Thyroid gland (tissue), 4 donors: Measurements from ENCODE around the gene GCNA. TPM values are rescaled to one million over a fixed set of nuclear protein-coding genes. Genes with fewer than 3 reads are reported as not detected.

Experiments
- DNase-seq, 2 donors: peaks; one replicate each; pipeline ENCODE4 v3.0.0-alpha.2; 2019
- H3K27ac ChIP-seq, 3 donors: fragments of 200-600 bp; sonication (generic); 1 replicate in 2 of 3; 2 replicates in 1 of 3; pipeline ENCODE4 v1.5.1; 2016 to 2019; ENCODE audit warnings: mild to moderate bottlenecking in 1 of 3, moderate library complexity in 1 of 3
- H3K27me3 ChIP-seq: fragments of 200-600 bp; sonication (generic); one replicate; pipeline ENCODE4 v1.5.1; 2019
- H3K36me3 ChIP-seq, 2 donors: fragments of 200-600 bp; sonication (generic); one replicate each; pipeline ENCODE4 v1.5.1; 2016 to 2019
- H3K4me1 ChIP-seq, 2 donors: fragments of 200-600 bp; sonication (generic); one replicate each; pipeline ENCODE4 v1.5.1; 2017 to 2019
- H3K4me3 ChIP-seq, 3 donors: fragments of 200-600 bp; sonication (generic); replicated peaks in 1 of 3; 1 replicate in 2 of 3; 2 replicates in 1 of 3; pipeline ENCODE4 v1.5.1; 2016; ENCODE audit warnings: mild to moderate bottlenecking in 1 of 3
- H3K9me3 ChIP-seq: fragments of 200-600 bp; sonication (generic); one replicate; pipeline ENCODE4 v1.5.1; 2017
- POLR2A ChIP-seq, 2 donors: fragments of 450-650 bp; IDR thresholded peaks; one replicate each; pipeline ENCODE4 v1.6.1; 2017; ENCODE audit warnings: antibody characterized with exemption in 2 of 2, mild to moderate bottlenecking in 2 of 2, moderate library complexity in 1 of 2
- WGBS, 2 donors: methylation state at CpG; one replicate each; pipeline ENCODE4 v1.1.5; 2017; 5-methylcytosine and 5-hydroxymethylcytosine counted together
- intact Hi-C: fragments of 100-400 bp; cut with DNase I; formaldehyde crosslinking; loops from one replicate; pipeline ENCODE4 v1.15.1; 2023
- total RNA-seq, 4 donors: library from RNA; depleted of rRNA; stranded (reverse); fragments of >200 nt; gene quantifications; one replicate each; pipeline ENCODE4 v1.2.3, GENCODE V29; 2016
- TF ChIP-seq, protein P1 (sequence below), 6 experiments: fragments of 200-600 bp in 3 of 6; fragments of 450-650 bp in 3 of 6; sonication (generic) in 3 of 6; IDR thresholded peaks; one replicate each; pipeline ENCODE4 v1.5.1; 2016 to 2019; ENCODE audit warnings: antibody characterized with exemption in 6 of 6, mild to moderate bottlenecking in 2 of 6, inconsistent platforms in 1 of 6, moderate library complexity in 1 of 6

The GCNA gene
- total RNA-seq, 4 donors from 2014 or later, result 1.8 to 3.6 (median 2.5) TPM

DNA sequence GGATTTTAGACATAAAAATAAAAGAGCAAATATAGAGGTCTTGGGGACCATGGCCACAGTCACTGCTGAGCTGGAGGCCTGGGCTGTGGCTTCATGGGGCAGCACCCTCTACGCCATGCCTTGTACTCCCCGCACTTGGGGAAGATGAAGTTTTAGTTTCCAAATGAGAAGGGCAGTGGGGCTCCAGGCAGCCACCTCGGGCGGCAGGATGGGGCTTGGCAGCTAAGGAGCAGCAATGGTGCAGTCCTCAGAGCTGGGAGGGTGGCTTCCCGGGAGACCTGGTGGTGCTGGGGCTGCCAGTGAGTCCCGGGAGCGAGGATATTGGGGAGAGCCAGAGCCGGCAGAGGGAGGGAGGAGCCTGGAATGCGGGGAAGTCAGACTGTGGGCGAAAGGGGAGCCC is 37.7 kb downstream of the GCNA start:
- DNase-seq, result no peak
- 89 to 95% methylated on average over 7 to 10 of the region's 10 CpGs for WGBS, 2 donors
- H3K9me3 ChIP-seq, result no peaks in the 10 kb centered on the region
- TF ChIP-seq, protein P1, sequence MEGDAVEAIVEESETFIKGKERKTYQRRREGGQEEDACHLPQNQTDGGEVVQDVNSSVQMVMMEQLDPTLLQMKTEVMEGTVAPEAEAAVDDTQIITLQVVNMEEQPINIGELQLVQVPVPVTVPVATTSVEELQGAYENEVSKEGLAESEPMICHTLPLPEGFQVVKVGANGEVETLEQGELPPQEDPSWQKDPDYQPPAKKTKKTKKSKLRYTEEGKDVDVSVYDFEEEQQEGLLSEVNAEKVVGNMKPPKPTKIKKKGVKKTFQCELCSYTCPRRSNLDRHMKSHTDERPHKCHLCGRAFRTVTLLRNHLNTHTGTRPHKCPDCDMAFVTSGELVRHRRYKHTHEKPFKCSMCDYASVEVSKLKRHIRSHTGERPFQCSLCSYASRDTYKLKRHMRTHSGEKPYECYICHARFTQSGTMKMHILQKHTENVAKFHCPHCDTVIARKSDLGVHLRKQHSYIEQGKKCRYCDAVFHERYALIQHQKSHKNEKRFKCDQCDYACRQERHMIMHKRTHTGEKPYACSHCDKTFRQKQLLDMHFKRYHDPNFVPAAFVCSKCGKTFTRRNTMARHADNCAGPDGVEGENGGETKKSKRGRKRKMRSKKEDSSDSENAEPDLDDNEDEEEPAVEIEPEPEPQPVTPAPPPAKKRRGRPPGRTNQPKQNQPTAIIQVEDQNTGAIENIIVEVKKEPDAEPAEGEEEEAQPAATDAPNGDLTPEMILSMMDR (IDR thresholded peaks at IDR 0.05), result no peak
- TF ChIP-seq POLR2A (IDR thresholded peaks at IDR 0.05), result no peak
- peaks cover 0 to 10% of the 10 kb centered on the region in 2 donors for H3K4me1 ChIP-seq
- H3K4me3 ChIP-seq, result no peak overlapping the region
- intact Hi-C loops, result no loop called here
- no peaks in the 10 kb centered on the region for H3K27me3 ChIP-seq
- no peak overlapping the region for H3K27ac ChIP-seq
- peaks cover 0 to 12% of the 10 kb centered on the region in 2 donors for H3K36me3 ChIP-seq

- no peaks in the 10 kb centered on the region for H3K9me3 ChIP-seq
- DNase-seq, result peak in 1 of 2 donors; percentile 30
- TF ChIP-seq, protein P1 (IDR thresholded peaks at IDR 0.05), result no peak
- no peak for TF ChIP-seq POLR2A (IDR thresholded peaks at IDR 0.05)
- H3K27me3 ChIP-seq, result no peaks in the 10 kb centered on the region
- H3K27ac ChIP-seq, result no peak overlapping the region
- H3K36me3 ChIP-seq, result peaks cover 0 to 4% of the 10 kb centered on the region in 2 donors
- 73 to 100% methylated on average over 4 to 31 of the region's 43 CpGs for WGBS, 2 donors
- peaks cover 5 to 15% of the 10 kb centered on the region in 2 donors for H3K4me1 ChIP-seq
- no peak overlapping the region for H3K4me3 ChIP-seq
- intact Hi-C loops, result no loop called here
Observed at GRCh38 chrX:71616672-71617529, 38.7 kb downstream of the GCNA start.

DNA sequence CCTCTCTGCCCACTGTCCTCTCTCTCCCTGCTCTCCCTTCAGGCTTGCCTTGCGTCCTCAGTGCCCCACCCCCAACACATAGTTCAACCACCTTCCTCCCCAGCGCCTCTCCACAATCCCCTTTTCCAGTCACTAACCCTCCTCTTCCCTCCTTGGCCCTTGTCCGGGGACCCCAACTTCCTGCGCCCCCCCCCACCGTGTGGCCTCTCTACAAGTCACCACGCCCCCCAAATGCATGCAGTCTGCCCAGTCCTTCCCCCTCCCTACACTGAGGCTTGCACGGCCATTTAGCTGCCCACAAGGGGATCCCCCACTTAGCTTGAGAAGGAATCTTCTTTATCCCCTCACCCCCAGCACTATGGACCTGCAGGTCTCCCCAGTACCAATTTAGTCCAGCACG is 39.5 kb downstream of the GCNA start:
- no peak for DNase-seq
- intact Hi-C loops, result no loop called here
- H3K27ac ChIP-seq, result no peak overlapping the region
- H3K4me3 ChIP-seq, result no peak overlapping the region
- H3K36me3 ChIP-seq, result peaks cover 0 to 4% of the 10 kb centered on the region in 2 donors
- peaks cover 9 to 24% of the 10 kb centered on the region in 2 donors for H3K4me1 ChIP-seq
- H3K9me3 ChIP-seq, result no peaks in the 10 kb centered on the region
- no peak for TF ChIP-seq POLR2A (IDR thresholded peaks at IDR 0.05)
- TF ChIP-seq, protein P1 (IDR thresholded peaks at IDR 0.05), result no peak
- 48 to 49% methylated on average over 5 to 8 of the region's 8 CpGs for WGBS, 2 donors
- H3K27me3 ChIP-seq, result no peaks in the 10 kb centered on the region

GRCh38 chrX:71618303-71618721 is 40.1 kb downstream of the GCNA start, which contains the start of gene CXCR3:
CXCR3 (minus strand) TSS chrX:71618511; CDS start chrX:71618449, 62 bp downstream.
- 0% methylated on average over 1 of the region's 4 CpGs; no CpG with 5 or more reads in 1 of the 2 donors for WGBS, 2 donors
- Histone ChIP-seq H3K27me3 (no peaks in the 10 kb centered on the region), H3K9me3 (no peaks in the 10 kb centered on the region), H3K4me1 (peaks cover 14 to 30% of the 10 kb centered on the region in 2 donors), H3K36me3 (peaks cover 0 to 1% of the 10 kb centered on the region in 2 donors), H3K4me3 (no peak within 1 kb of the TSS), H3K27ac (no peak within 1 kb of the TSS)
- peak; percentile 89 to 90 for DNase-seq
- intact Hi-C loops, result no loop called here
- TF ChIP-seq POLR2A (IDR thresholded peaks at IDR 0.05), result no peak
- TF ChIP-seq, protein P1 (IDR thresholded peaks at IDR 0.05), result no peak

- H3K4me3 ChIP-seq, result no peak overlapping the region
- H3K9me3 ChIP-seq, result no peaks in the 10 kb centered on the region
- intact Hi-C loops, result no loop called here
- H3K27me3 ChIP-seq, result no peaks in the 10 kb centered on the region
- H3K4me1 ChIP-seq, result peaks cover 16 to 34% of the 10 kb centered on the region in 2 donors
- no peaks in the 10 kb centered on the region for H3K36me3 ChIP-seq
- TF ChIP-seq, protein P1 (IDR thresholded peaks at IDR 0.05), result no peak
- no peak for TF ChIP-seq POLR2A (IDR thresholded peaks at IDR 0.05)
- WGBS, 2 donors, result 93 to 100% methylated on average over 3 of the region's 3 CpGs
- no peak overlapping the region for H3K27ac ChIP-seq
- DNase-seq, result no peak
Observed at GRCh38 chrX:71618787-71619186, 40.5 kb downstream of the GCNA start.
